Lower leg skin (tissue), 4 donors: ENCODE data around the gene OS9. TPM values are rescaled to one million over a fixed set of nuclear protein-coding genes. Genes with fewer than 3 reads are reported as not detected.

ENCODE experiments used
- DNase-seq, 2 donors: peaks; one replicate each; pipeline ENCODE4 v3.0.0-alpha.2; 2019; ENCODE audit warnings: low spot score in 2 of 2
- H3K4me3 ChIP-seq: fragments of 200-600 bp; sonication (generic); 2 replicates; pipeline ENCODE4 v1.5.1; 2017; ENCODE audit warnings: mild to moderate bottlenecking, low read depth; ENCODE audit not compliant: poor library complexity, severe bottlenecking
- POLR2A ChIP-seq, 2 donors: fragments of 450-650 bp; IDR thresholded peaks; one replicate each; pipeline ENCODE4 v1.6.1; 2016 to 2017; ENCODE audit warnings: antibody characterized with exemption in 2 of 2, mild to moderate bottlenecking in 1 of 2, moderate library complexity in 1 of 2
- WGBS, 2 donors: methylation state at CpG; one replicate each; pipeline ENCODE4 v1.1.5; 2018; 5-methylcytosine and 5-hydroxymethylcytosine counted together
- intact Hi-C: fragments of 100-400 bp; cut with DNase I; formaldehyde crosslinking; loops from one replicate; pipeline ENCODE4 v1.15.0; 2023; ENCODE audit warnings: low total_unique reads
- microRNA-seq, 2 donors: library from miRNA; unstranded; fragments of <30 nt; microRNA quantifications; one replicate each; pipeline ENCODE4, GENCODE V29; 2016; ENCODE audit warnings: borderline replicate concordance in 2 of 2, borderline number of aligned reads in 1 of 2
- total RNA-seq, 4 donors: library from RNA; depleted of rRNA; stranded (reverse); fragments of >200 nt; gene quantifications; one replicate each; pipeline ENCODE4 v1.1.0, GENCODE V29; 2016
- TF ChIP-seq, protein P1 (sequence below), 3 donors: fragments of 450-650 bp; IDR thresholded peaks; one replicate each; pipeline ENCODE4 v1.5.1; 2016; ENCODE audit warnings: antibody characterized with exemption in 3 of 3, mild to moderate bottlenecking in 3 of 3, moderate library complexity in 2 of 3

Gene OS9
- total RNA-seq, 4 donors from 2014 or later = 195 to 265 (median 205) TPM

DNA sequence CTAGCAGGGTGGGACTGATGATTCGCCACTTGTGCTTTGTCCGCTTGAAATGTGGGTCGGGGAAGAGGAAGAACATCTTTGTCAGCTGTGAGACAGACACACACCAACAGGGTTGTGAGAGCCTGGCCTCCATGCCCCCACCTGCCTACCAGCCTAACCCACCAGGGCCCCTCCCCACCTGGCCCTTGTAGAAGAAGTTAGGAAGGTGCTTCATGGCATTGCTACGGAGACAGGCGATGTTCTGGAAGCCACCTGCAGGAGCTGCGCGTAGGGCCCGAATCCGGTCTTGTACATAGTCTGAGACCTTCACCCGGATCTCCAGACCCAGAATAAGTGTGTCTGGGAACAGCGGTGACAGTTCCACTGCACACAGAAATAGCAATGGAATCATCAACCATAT lies 75.7 kb downstream of the OS9 start:
- WGBS, 2 donors = 94 to 95% methylated on average over 11 of the region's 11 CpGs
- H3K4me3 ChIP-seq = no peak overlapping the region
- no peak for DNase-seq
- intact Hi-C loops = no loop called here
- TF ChIP-seq POLR2A (IDR thresholded peaks at IDR 0.05) = no peak
- TF ChIP-seq, protein P1, sequence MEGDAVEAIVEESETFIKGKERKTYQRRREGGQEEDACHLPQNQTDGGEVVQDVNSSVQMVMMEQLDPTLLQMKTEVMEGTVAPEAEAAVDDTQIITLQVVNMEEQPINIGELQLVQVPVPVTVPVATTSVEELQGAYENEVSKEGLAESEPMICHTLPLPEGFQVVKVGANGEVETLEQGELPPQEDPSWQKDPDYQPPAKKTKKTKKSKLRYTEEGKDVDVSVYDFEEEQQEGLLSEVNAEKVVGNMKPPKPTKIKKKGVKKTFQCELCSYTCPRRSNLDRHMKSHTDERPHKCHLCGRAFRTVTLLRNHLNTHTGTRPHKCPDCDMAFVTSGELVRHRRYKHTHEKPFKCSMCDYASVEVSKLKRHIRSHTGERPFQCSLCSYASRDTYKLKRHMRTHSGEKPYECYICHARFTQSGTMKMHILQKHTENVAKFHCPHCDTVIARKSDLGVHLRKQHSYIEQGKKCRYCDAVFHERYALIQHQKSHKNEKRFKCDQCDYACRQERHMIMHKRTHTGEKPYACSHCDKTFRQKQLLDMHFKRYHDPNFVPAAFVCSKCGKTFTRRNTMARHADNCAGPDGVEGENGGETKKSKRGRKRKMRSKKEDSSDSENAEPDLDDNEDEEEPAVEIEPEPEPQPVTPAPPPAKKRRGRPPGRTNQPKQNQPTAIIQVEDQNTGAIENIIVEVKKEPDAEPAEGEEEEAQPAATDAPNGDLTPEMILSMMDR (IDR thresholded peaks at IDR 0.05) = no peak

DNA sequence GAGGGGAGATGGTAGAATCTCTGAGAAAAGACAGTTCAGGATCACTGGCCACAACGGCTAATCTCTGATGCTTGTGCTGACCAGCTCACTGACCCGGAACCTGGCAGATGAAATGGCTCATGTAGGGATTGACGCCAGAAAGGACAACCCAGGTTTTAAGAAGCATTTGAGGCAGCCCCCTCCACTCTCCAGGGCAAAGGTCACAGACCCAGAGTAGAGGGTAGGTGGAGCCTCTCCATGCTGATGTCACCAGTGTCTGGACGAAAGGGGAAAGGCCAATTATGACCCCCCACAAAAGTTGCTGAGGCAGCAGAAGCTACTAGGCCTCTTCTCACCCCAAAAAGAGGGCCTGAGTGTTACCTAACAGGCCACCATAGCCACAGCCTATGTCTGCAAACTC lies 76.8 kb downstream of the OS9 start:
- H3K4me3 ChIP-seq = no peak overlapping the region
- TF ChIP-seq, protein P1 (IDR thresholded peaks at IDR 0.05) = no peak
- TF ChIP-seq POLR2A (IDR thresholded peaks at IDR 0.05) = no peak
- intact Hi-C loops = no loop called here
- 89 to 94% methylated on average over 4 of the region's 4 CpGs for WGBS, 2 donors
- DNase-seq = no peak

Small RNA genes lying within 50 kb of the gene (microRNA-seq; reads per million reads assigned to microRNA genes)
- gene MIR6759 = 0 reads per million in 2 donors

Other genes starting within 250 kb of the OS9 start
- gene INHBE, start 238.8 kb upstream of the OS9 start, total RNA-seq = not detected
- 10 to 100 TPM in 1 of 4 donors, 1 to 10 TPM in 1, under 1 TPM in 2; 0.19 to 13.4 (median 1.9) TPM for gene GLI1, start 234.3 kb upstream of the OS9 start, total RNA-seq
- 1 to 10 TPM; 2.3 to 6.6 (median 3.1) TPM for gene ARHGAP9, start 214.3 kb upstream of the OS9 start, total RNA-seq
- gene MARS1, start 206.1 kb upstream of the OS9 start, total RNA-seq = 100 to 1,000 TPM in 1 of 4 donors, 10 to 100 TPM in 3; 37.7 to 386 (median 51.4) TPM
- gene DDIT3, start 173.6 kb upstream of the OS9 start, total RNA-seq = 10 to 100 TPM; 27.6 to 58.2 (median 41.6) TPM
- gene MBD6, start 171.3 kb upstream of the OS9 start, total RNA-seq = 10 to 100 TPM; 13.8 to 50.4 (median 26.5) TPM
- gene DCTN2, start 146.9 kb upstream of the OS9 start, total RNA-seq = 100 to 1,000 TPM; 166 to 257 (median 181) TPM
- gene KIF5A, start 144.1 kb upstream of the OS9 start, total RNA-seq = 1 to 10 TPM in 1 of 4 donors, under 1 TPM in 3; 0.08 to 1.2 (median 0.23) TPM
- gene PIP4K2C, start 102.9 kb upstream of the OS9 start, total RNA-seq = 10 to 100 TPM; 29.1 to 48.9 (median 39.1) TPM
- gene DTX3, start 89.3 kb upstream of the OS9 start, total RNA-seq = 10 to 100 TPM in 2 of 4 donors, 1 to 10 TPM in 2; 6.1 to 17.4 (median 11.4) TPM
- gene ARHGEF25, start 82.7 kb upstream of the OS9 start, total RNA-seq = 10 to 100 TPM in 1 of 4 donors, 1 to 10 TPM in 3; 3.8 to 10.3 (median 6.9) TPM
- gene B4GALNT1, start 60.9 kb upstream of the OS9 start, total RNA-seq = 1 to 10 TPM in 1 of 4 donors, under 1 TPM in 3; 0.19 to 1.7 (median 0.26) TPM
- gene AGAP2, start 44.6 kb downstream of the OS9 start, total RNA-seq = 1 to 10 TPM in 3 of 4 donors, under 1 TPM in 1; 0.55 to 1.6 (median 1.3) TPM
- 10 to 100 TPM; 44.9 to 76.4 (median 54.7) TPM for gene TSPAN31, start 50.9 kb downstream of the OS9 start, total RNA-seq
- 10 to 100 TPM; 38.5 to 77.4 (median 54.6) TPM for gene CDK4, start 58.2 kb downstream of the OS9 start, total RNA-seq
- 10 to 100 TPM; 10.6 to 16.6 (median 12.8) TPM for gene MARCHF9, start 61.0 kb downstream of the OS9 start, total RNA-seq
- gene CYP27B1, start 72.9 kb downstream of the OS9 start, total RNA-seq = 1 to 10 TPM in 3 of 4 donors, under 1 TPM in 1; 0.72 to 6.4 (median 1.7) TPM
- 10 to 100 TPM in 3 of 4 donors, 1 to 10 TPM in 1; 5.9 to 13.5 (median 11.0) TPM for gene METTL1, start 78.0 kb downstream of the OS9 start, total RNA-seq
- gene EEF1AKMT3, start 78.5 kb downstream of the OS9 start, total RNA-seq = 10 to 100 TPM in 2 of 4 donors, 1 to 10 TPM in 2; 6.3 to 13.2 (median 9.9) TPM
- gene TSFM, start 88.7 kb downstream of the OS9 start, total RNA-seq = 10 to 100 TPM; 29.6 to 41.6 (median 34.5) TPM
- 1 to 10 TPM; 1.6 to 4.6 (median 2.8) TPM for gene AVIL, start 124.6 kb downstream of the OS9 start, total RNA-seq
- 100 to 1,000 TPM; 129 to 174 (median 169) TPM for gene CTDSP2, start 152.6 kb downstream of the OS9 start, total RNA-seq
- 10 to 100 TPM in 2 of 4 donors, 1 to 10 TPM in 2; 3.0 to 14.3 (median 10.8) TPM for gene ATP23, start 247.4 kb downstream of the OS9 start, total RNA-seq